Stimulated activated CD4-positive, alpha-beta T cell treated with anti-CD3 and anti-CD28 coated beads, Interleukin-4, amount 100 ng/mL, for 24 hours (primary cell): ENCODE data around the gene ARSK.
A peak's percentile ranks its signal among the peaks of the same experiment; 100 is the strongest.

Experiments
- DNase-seq: peaks from one replicate; pipeline ENCODE4 v3.0.0-alpha.2; 2020

Gene ARSK

GRCh38 chr5:95564450-95564849 lies 9.5 kb downstream of the ARSK start:
- DNase-seq: no peak

- DNase-seq: no peak
Measured at GRCh38 chr5:95565280-95565920, 10.5 kb downstream of the ARSK start.

- DNase-seq: no peak
Measured at GRCh38 chr5:95572016-95572415, 17.1 kb downstream of the ARSK start.

- no peak for DNase-seq
Measured at GRCh38 chr5:95581576-95581975, 26.7 kb downstream of the ARSK start.

GRCh38 chr5:95583992-95584391 lies 29.1 kb downstream of the ARSK start:
- DNase-seq: no peak

- DNase-seq: no peak
Measured at GRCh38 chr5:95590880-95591279, 36.0 kb downstream of the ARSK start.

GRCh38 chr5:95591490-95591901 lies 36.6 kb downstream of the ARSK start:
- DNase-seq: no peak

- no peak for DNase-seq
Measured at GRCh38 chr5:95595289-95595931, 40.5 kb downstream of the ARSK start.

GRCh38 chr5:95599252-95599651 lies 44.4 kb downstream of the ARSK start:
- no peak for DNase-seq

GRCh38 chr5:95600557-95600956 lies 45.7 kb downstream of the ARSK start:
- no peak for DNase-seq

GRCh38 chr5:95605786-95606185 lies 50.9 kb downstream of the ARSK start:
- no peak for DNase-seq

GRCh38 chr5:95606419-95606818 lies 51.5 kb downstream of the ARSK start:
- DNase-seq: no peak

- DNase-seq: no peak
Measured at GRCh38 chr5:95609711-95610110, 54.8 kb downstream of the ARSK start.

- no peak for DNase-seq
Measured at GRCh38 chr5:95610546-95610945, 55.6 kb downstream of the ARSK start.

- DNase-seq: no peak
Measured at GRCh38 chr5:95611396-95611795, 56.5 kb downstream of the ARSK start.

- DNase-seq: no peak
Measured at GRCh38 chr5:95613514-95613913, 58.6 kb downstream of the ARSK start.

GRCh38 chr5:95615164-95615467 lies 60.2 kb downstream of the ARSK start:
- DNase-seq: no peak

GRCh38 chr5:95617057-95617456 lies 62.2 kb downstream of the ARSK start:
- DNase-seq: no peak

- no peak for DNase-seq
Measured at GRCh38 chr5:95619096-95619495, 64.2 kb downstream of the ARSK start.

GRCh38 chr5:95619514-95620029 lies 64.7 kb downstream of the ARSK start:
- no peak for DNase-seq

- DNase-seq: peak; percentile 64
Measured at GRCh38 chr5:95620030-95620869, 65.3 kb downstream of the ARSK start, which contains the start of gene GPR150. GPR150 (plus strand) TSS chr5:95620087; CDS start chr5:95620276, 189 bp downstream.

- DNase-seq: peak; percentile 40
Measured at GRCh38 chr5:95620870-95621838, 66.3 kb downstream of the ARSK start.
